DMS53 treated with DMSO at 0.1 percent for 48 hours (cell line): ENCODE results near the gene PTPRQ.
"Not testable (repeated sequence)": the region's sequence is repeated elsewhere in the genome, so short reads cannot be mapped to it uniquely, and the experiment has no call there.

Experiments used
- DNase-seq: peaks from one replicate; lab custom pipeline; 2025; ENCODE audit not compliant: unreplicated experiment; lab: John Stamatoyannopoulos, UW

The PTPRQ gene

DNA sequence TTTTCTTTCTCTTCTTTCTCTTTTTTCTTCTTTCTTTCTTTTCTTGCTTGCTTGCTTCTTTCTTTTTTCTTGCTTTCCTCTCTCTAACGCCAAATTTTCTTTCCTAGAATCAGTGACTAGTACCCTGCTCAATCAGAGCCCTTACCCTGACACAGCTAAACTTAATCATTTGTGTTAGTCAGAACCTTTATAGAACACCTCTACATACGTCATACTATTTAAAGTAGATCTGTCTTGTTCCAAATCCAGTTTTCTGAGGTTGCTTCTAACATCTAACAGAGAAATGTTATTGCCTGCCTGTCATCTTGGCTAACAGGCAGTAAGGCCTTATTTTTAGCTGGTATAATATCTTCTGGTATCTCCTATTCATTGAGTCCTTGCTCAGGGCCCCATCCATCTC lies 197.9 kb downstream of the PTPRQ start:
- no peak for DNase-seq

DNA sequence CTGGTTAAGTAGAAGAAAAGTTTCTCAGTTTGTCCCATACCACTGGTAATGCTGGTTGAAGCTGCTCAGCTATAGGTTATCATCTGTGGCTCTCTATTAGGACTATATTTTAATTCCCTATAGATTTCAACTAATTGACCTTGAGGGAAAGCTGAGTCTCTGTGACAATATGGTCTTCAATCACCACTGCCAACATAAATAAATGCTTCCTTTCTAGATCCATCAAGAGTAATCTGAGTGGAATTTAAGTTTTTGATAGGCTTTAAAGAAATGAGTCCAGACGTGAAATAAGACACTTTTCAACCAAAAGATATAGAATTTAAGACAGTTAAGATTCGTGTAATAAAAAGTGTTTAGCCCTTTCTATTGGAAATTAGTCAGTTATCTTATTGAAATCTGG lies 199.9 kb downstream of the PTPRQ start:
- no peak for DNase-seq

DNA sequence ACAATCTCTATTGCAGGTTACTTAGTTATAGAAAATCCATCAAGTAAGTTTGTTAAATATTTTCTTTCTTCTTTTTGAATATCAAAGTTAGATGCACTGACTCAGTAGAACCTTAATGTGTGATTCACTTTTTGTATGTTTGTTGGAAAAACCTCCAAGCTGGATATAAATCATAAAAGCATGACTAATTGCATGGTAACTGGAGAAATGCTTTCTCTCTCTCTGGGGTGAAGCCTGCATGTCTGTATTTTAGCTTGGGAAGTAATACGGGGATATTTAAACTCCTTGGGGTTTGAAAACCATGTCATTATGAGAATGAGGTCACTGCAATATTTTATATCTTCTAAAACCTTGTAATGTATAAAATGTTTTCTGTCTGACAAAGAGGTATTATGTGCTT lies 204.8 kb downstream of the PTPRQ start:
- DNase-seq: no peak

DNA sequence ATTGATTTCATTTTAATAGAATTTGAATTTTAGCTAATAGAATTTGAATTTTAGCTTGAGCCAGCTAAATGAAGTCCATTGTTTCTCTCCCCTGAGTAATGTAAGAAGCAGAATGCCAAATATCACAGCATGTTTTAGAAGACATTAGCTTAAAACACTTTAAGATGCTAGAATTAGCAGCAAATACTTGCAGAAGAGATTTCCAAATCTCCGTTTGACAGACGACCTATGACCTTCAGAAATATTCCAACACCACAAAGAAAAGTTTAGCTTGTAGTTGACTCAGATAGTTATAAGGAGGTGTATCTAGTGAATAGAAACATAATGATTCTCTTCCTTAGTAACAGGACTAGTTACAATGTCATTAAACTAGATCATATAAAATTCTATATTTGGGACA lies 211.7 kb downstream of the PTPRQ start:
- DNase-seq: no peak

DNA sequence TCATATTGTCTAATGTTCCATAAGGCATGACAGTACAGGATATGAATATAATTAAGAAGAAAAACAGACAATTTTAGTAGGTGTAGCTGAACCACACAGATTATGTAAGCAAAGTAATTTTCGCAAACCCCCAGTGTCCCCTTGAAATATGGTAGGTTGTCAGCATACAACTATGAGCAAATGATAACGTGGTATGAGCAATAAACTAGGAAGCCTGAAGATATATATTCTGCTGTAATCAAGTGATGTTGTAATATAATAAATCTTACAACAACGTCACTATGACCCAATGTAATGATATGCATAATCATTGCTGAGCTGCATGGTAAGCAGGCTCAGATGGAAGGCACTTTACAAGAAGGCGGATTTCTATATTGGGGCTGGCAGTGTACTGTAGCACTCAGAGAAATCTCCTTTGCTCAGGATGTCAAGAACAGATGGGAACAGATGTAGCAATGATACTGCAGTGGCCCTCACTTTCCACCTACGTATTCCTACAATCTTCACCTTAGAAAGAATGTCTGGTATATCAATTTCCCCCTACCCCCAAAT lies 215.6 kb downstream of the PTPRQ start:
- no peak for DNase-seq

DNA sequence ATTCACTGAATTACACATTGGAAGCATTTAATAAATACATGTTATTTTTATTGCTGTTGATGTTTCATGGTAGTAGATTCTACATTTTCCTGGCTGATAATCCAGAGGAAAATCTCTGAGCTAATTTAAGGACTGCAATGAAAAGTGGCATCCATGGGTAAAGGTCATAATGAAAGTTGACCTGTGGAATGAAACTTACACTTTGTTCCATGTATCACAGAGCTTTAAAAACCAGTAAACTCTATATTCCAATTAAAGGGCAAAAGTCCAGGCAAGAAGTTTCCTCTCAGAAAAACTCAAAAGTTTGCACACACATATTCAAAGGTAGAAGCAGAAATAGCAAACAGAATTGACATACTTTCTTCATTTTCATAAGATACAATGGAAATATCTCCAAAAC lies 218.6 kb downstream of the PTPRQ start:
- DNase-seq: no peak

DNA sequence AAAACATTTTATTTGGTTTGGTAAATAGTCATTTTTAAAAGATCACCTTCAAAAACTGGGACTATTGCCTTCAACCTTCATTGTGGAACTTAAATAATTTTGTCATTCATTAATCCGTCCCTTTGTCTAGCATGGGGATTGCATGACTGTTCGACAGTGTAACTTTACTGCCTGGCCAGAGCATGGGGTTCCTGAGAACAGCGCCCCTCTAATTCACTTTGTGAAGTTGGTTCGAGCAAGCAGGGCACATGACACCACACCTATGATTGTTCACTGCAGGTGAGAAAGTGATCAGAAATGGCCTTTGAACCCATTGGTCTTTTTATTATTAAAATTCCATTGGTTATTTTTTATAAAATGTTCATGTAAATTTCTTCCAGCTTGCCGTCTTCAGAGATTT lies 226.2 kb downstream of the PTPRQ start:
- DNase-seq: no peak

DNA sequence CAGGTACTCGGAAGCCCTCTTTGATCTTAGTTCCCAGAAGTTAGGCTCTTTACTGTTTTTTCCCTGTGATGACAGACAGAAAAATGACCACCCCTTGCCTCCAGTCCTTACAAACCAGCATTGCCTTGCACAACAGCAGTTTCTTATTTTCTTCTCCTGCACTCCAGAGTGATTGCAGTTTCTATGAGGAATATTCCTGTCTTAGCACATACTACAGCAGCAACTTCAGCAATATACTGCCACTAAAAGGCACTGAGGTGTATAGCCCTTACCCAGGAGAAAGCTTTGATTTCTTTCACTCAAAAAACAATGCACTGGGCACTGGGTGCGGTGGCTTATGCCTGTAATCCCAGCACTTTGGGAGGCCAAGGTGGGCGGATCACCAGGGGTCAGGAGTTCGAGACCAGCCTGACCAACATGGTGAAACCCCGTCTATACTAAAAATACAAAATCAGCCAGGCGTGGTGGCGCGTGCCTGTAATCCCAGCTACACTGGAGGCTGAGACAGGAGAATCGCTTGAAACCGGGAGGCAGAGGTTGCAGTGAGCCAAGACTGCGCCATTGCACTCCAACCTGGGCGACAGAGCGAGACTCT lies 232.1 kb downstream of the PTPRQ start:
- DNase-seq: not testable (repeated sequence)

DNA sequence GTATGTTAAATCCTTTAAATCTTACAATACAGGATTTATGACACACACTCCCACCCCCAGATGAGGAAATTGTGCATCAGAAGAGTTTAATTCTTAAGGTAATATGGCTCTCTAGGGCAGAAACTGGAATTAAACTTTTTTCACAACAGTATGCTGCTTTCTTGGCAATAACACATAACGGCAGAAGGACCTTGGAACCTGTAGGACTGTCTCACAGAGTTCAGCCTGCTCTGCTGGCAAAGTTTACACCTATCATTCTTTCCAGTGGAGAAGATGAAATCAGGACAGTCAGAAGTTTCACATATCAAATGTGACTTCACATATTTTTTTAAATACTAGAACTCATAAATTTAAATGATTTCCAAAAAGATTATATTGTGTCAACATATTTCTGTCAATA lies 232.8 kb downstream of the PTPRQ start:
- no peak for DNase-seq

DNA sequence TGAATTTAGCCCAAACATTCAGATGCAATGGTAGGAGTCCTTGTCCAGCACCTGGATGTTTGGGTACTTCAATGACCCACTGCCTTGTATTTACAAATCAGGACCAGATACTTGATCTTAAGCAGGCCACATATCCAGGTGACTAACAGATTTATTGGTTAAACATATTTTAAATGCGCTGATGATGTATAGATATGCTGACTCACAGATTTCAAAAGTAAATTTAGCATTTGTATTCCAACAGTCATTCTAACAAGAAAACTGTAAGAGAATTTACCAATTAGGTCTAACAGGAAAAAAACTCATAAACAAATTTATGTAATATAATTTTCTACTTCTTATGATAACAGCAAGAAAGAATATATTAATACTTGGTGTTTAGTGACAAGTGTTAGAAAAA lies 234.0 kb downstream of the PTPRQ start:
- DNase-seq: no peak

DNA sequence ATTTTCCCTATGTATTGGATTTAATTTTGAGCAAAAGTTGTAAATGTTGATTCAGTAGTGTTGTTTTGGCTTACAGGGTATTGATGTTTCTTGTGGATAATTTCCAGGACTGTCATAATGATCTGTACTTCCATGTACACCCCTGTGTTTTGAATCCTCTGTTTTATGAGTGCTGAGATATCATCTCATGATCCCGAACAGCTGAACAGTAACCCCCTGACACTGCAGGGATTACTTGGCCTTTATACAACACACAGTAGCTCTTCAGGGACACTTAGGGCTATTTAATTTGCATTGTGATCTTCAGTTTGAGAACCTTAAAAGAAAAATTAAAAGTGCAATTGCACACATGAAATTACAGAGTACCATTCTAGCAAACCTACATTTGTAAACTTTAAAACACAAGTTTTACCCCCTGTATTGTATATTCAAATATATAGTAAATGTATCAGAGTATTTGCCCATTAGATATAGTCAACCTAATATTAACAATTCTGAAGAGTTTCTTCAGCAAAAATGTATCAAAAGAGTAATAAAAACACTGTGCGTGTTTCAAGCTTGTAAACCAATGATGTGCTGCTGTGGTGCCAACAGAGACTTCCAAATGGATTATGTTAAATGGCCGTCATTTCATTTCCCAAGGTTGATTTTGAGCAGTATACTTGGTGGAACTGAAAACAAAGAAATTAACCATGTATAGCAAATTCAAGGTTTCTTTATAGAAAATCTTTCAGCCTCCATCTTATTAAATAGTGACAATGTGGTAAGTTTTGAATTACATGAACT lies 235.5 kb downstream of the PTPRQ start:
- no peak for DNase-seq

DNA sequence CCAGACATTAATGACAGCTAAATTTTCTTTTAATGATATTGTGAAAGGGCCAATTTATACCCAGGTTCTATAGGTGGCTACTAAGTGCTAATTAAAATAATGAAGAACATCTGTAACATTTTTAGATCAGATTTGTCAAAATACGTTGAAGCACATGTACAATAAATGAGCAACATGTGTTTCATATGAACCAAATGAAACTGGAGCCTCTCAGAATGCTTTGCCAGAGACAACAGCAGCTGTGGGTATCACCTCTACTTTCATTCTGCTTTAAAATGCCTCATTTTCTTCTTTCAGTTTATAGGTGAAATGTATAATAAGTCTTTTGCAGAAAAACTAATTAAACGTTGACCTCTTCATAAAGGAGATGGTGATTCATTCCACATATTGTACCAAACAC lies 237.3 kb downstream of the PTPRQ start:
- no peak for DNase-seq

DNA sequence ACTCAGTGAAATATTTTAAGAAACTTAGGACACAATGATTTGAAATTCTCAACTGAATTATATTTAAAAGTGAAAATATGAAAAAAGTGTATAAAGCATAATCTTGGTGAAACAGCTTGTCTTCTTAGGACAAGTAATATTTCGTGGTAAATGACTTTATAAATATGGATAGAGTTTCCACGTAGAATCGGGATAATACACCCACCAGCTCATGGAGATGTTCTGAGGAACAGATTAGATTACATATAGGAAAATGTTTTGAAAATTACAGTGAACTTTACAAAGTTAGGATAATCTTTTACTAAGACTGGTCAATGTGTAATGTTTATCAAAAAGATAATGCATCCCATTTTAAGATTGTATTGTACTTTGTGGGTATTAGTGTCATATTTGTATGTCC lies 237.8 kb downstream of the PTPRQ start:
- no peak for DNase-seq

DNA sequence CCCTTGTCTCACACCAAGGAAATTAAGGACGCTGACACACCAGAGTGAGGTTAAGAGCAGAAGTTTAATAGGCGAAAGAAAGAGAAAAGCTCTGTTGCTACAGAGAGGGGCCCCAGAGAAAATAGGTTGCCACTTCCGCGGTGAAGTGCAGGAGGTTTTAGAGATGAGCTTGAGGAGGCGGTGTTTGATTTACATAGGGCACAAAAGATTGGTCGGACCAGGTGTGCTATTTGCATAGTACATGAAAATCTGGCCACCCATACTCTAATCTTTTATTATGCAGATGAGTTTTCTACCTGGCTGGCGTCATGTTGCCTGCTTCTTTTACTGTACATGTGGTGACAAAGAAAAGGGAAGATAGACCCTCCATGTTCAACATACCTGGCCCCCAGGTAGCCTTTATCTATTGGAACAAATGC lies 240.1 kb downstream of the PTPRQ start:
- no peak for DNase-seq

DNA sequence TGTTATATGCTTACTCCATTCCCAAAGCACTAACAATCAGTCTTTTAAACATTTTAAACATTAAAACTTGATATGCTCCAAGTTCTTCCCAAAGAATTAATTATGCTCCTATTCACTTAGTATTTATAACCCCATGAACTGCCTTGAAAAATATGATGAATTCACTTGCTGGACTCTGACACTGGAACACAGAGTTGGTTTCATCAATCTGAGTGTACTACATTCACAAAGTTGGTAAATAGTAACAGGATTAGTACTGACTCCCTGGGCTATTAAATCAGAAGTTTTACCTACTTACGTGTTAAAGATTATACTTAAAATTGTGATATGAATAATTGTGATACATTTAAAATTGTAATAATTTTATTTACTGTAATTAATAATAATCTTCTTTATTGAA lies 246.1 kb downstream of the PTPRQ start:
- no peak for DNase-seq

DNA sequence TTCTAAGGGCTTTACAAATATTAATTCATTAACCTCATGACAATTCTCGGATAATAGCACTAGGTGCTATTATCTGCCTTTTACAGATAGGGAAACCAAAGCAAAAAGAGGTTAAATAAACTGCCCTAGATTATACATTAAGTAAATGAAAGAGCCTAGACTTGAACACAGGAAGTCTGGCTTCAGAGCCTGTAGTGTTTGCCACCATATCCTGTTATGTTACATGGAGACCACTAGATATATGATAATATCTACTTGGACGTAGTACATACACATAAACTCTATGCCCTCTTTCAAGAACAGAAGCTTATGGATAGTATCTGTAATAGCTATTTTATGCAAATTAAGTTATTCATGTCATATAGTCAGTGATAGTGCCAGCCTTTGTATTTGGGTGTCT lies 246.5 kb downstream of the PTPRQ start:
- no peak for DNase-seq

DNA sequence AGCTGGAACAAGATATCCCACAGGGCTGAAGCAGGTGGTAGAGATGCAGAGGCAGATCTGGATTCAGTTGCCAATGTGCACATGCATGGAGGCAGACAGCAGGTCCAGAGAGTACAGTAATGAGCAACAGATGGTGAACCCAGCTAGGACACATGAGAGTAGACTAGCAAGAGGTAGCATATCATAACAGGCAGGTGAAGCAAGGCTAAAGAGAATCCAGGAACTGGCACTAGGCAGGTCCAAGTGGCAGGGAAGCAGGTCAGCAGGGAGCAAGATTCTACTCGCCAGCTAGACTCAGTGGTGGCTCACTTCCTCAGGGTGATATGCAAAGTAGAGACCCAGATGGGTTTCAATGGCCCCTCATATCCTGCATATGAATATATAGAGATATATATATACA lies 248.1 kb downstream of the PTPRQ start:
- no peak for DNase-seq

DNA sequence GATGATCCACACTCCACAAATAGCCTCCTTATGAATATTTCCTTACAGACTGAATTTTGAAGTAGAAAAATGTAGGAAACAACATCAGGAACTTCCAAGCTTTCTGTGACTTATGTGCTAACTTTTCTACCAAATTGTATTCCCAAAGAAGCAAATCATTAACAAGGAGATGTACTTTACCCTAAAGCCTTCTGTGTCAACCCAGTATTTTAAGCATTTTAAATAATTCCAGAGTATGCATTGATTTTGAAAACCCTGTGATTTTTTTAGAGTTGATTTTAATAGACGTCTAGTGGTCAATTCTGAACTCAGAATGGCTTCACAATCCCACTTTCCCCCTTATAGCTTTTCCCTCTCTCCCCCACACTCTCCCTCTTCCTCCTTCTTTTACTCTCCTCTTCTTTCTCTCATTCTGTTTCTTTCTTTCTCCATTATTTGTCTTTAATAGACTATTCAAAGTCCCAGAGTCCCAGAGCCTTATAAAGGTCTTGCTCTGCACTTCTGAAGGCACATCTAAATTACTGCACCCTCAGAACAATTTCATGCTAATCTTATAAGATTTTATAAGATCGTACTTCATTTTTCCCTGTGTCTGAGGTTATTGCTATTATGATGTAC lies 253.3 kb downstream of the PTPRQ start:
- DNase-seq: no peak

DNA sequence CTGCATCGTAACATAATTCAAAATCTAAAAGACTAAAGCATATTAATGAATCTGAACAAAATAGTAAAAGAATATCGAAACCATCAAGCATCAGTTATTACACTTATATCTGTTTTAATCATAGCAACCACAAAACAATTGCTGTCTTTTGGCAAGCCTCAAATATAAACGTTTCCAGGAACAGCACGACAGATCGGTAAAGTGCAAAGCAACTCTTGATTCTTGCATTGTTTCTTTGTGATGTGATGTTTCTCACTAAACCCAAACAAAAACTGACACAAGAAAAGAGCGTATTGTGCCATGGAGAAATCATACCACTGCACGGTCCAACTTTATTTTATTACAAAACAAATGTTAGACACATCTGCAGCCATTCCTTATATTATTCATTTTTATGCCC lies 254.2 kb downstream of the PTPRQ start:
- DNase-seq: no peak

DNA sequence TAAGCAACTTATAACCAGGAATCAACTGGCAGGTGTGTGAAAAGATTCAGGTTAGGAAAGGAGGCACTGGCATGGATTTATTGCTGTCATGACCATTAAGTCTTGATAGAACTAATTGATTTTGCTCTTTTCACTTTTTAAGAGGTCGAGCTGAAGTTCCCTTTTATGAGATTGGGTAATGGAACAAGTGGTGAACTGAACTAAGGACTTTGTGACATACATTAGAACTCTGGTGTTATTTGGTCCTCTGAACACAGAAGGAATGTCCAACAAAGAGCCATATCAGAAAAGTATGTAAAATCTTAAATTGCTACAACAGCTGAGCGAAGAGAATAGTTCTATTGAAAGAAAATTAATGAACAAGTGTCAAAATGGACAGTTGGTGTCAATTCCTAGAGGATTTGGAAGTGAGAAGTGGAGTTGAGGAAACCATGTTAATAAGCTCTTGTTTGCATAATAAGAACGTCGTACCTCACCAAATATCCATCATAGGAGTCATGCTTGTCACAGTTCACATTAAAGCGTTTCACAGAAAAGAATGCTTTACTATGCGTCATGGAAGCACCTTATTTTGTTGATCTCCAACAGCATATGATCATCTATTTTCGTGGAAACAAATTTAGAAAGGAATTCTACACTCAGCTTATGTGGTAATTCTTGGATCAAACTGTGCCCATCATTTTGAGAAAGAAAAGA lies 255.0 kb downstream of the PTPRQ start:
- DNase-seq: no peak

DNA sequence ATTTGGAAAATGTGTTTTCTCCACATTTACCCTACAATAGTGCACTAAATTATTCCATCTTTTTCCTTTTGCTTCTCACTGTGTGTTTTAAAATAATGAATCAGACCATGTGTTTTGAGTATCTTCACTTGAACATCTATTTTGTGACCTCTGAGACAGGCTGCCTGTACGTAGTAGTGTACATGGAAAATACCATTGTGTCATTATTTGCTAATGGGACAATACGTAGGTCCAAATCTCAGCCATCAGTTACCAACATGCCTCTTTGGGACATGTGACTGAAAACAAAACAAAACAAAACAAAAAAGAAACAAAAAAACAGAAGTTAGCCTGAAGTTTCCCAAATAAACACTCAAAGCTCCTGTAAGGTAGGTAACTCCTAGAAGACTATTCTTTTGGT lies 256.3 kb downstream of the PTPRQ start:
- no peak for DNase-seq

DNA sequence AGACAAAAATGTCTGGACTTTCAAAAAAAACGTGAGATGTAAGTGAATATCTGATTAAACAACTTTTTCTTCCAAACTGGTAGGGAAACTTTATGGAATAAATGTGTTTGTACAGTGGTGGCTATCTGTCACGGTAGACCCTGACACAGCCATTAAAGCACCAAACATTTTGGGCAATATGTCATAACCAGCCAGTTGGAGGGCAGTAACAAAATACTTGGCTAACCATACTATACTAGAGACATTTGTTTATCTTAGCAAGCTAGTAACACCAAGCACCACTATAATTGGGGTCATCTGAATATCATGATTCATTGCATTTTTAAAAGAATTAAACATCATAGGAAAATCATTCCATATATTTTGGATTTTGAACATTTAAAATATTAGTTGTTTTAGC lies 257.4 kb downstream of the PTPRQ start:
- no peak for DNase-seq
